WTC11 (cell line): ENCODE results near the gene SFMBT1. TPM values are rescaled to one million over a fixed set of nuclear protein-coding genes. Genes with fewer than 3 reads are reported as not detected.

Experiments used
- ATAC-seq: fragments of 200-7000 bp; cut with Tn5 transposase; 2 replicates; pipeline ENCODE4 v1.10.0; 2021; ENCODE audit warnings: mild to moderate bottlenecking, moderate library complexity
- CTCF ChIA-PET: fragments of 300-600 bp; sonication (Branson Sonifier 250); formaldehyde crosslinking; loops from one replicate; lab custom pipeline; 2021; ENCODE audit warnings: antibody characterized with exemption; lab: Charles Lee
- POLR2A ChIA-PET: fragments of 350-600 bp; sonication (Branson Sonifier 250); formaldehyde crosslinking; loops from one replicate; lab custom pipeline; 2021; ENCODE audit warnings: antibody characterized with exemption; lab: Charles Lee
- DNase-seq: peaks from one replicate; pipeline ENCODE4 v3.0.0; 2021; ENCODE audit warnings: low spot score
- H3K27ac Mint-ChIP-seq: 2 replicates; pipeline ENCODE4 v1.8.0; 2021; ENCODE audit warnings: mixed read lengths
- H3K27me3 Mint-ChIP-seq: 2 replicates; pipeline ENCODE4 v1.8.0; 2021; ENCODE audit warnings: low read depth, mild to moderate bottlenecking, moderate library complexity, mixed read lengths
- H3K36me3 Mint-ChIP-seq: 2 replicates; pipeline ENCODE4 v1.8.0; 2021; ENCODE audit warnings: mixed read lengths
- H3K4me1 Mint-ChIP-seq: 2 replicates; pipeline ENCODE4 v1.8.0; 2022; ENCODE audit warnings: mixed read lengths
- H3K4me3 Mint-ChIP-seq: 2 replicates; pipeline ENCODE4 v1.8.0; 2021; ENCODE audit warnings: mild to moderate bottlenecking, moderate library complexity, mixed read lengths
- H3K9me3 Mint-ChIP-seq: 2 replicates; pipeline ENCODE4 v1.8.0; 2021; ENCODE audit warnings: mixed read lengths
- FOXJ3 ChIP-seq: sonication (generic); formaldehyde crosslinking; IDR thresholded peaks from 2 replicates; pipeline ENCODE4 v1.9.0; 2021; ENCODE audit warnings: missing genetic modification reagents, mild to moderate bottlenecking, borderline replicate concordance
- GTF2I ChIP-seq: fragments of 250-450 bp; sonication (Bioruptor Pico); conservative IDR thresholded peaks from 2 replicates; pipeline ENCODE4 v1.4.0; 2021; ENCODE audit warnings: mild to moderate bottlenecking
- HMGA2 ChIP-seq: fragments of 250-450 bp; sonication (Bioruptor Pico); IDR thresholded peaks from 2 replicates; pipeline ENCODE4 v1.4.0; 2021; ENCODE audit warnings: mild to moderate bottlenecking, moderate library complexity
- MXD4 ChIP-seq: fragments of 250-450 bp; sonication (Bioruptor Pico); IDR thresholded peaks from 2 replicates; pipeline ENCODE4 v1.8.0; 2021; ENCODE audit warnings: mild to moderate bottlenecking, moderate library complexity, borderline replicate concordance
- NFYB ChIP-seq: sonication (generic); formaldehyde crosslinking; conservative IDR thresholded peaks from 2 replicates; pipeline ENCODE4 v1.8.0; 2022; ENCODE audit warnings: low read depth, missing genetic modification reagents
- PREB ChIP-seq: sonication (generic); formaldehyde crosslinking; IDR thresholded peaks from 2 replicates; pipeline ENCODE4 v1.8.1; 2022; ENCODE audit warnings: mild to moderate bottlenecking, missing genetic modification reagents, moderate library complexity, borderline replicate concordance
- RELA ChIP-seq: sonication (generic); formaldehyde crosslinking; IDR thresholded peaks from 2 replicates; pipeline ENCODE4 v1.8.1; 2022; ENCODE audit warnings: missing genetic modification reagents, mild to moderate bottlenecking, borderline replicate concordance
- RORB ChIP-seq: fragments of 250-450 bp; sonication (Bioruptor Pico); IDR thresholded peaks from 2 replicates; pipeline ENCODE4 v1.9.0; 2021; ENCODE audit warnings: mild to moderate bottlenecking
- SMAD4 ChIP-seq: sonication (generic); formaldehyde crosslinking; IDR thresholded peaks from 2 replicates; pipeline ENCODE4 v1.8.0; 2022; ENCODE audit warnings: mild to moderate bottlenecking, missing genetic modification reagents
- SOX15 ChIP-seq: fragments of 250-450 bp; sonication (Bioruptor Pico); IDR thresholded peaks from 2 replicates; pipeline ENCODE4 v1.9.0; 2021; ENCODE audit warnings: mild to moderate bottlenecking
- ZNF512 ChIP-seq: sonication (generic); formaldehyde crosslinking; IDR thresholded peaks from 2 replicates; pipeline ENCODE4 v1.8.1; 2022; ENCODE audit warnings: missing genetic modification reagents, borderline replicate concordance
- ZNF671 ChIP-seq: fragments of 250-450 bp; sonication (Bioruptor Pico); IDR thresholded peaks from 2 replicates; pipeline ENCODE4 v1.8.0; 2021; ENCODE audit warnings: mild to moderate bottlenecking
- total RNA-seq: library from RNA; stranded (reverse); gene quantifications from 3 replicates; pipeline ENCODE4 v1.2.3, GENCODE V29; 2021
- TF ChIP-seq, protein P1 (sequence below): sonication (generic); formaldehyde crosslinking; IDR thresholded peaks from 2 replicates; pipeline ENCODE4 v1.8.1; 2023; ENCODE audit warnings: mild to moderate bottlenecking, moderate library complexity, missing genetic modification reagents
- TF ChIP-seq, protein P2 (sequence below): fragments of 250-450 bp; sonication (Bioruptor Pico); IDR thresholded peaks from 2 replicates; pipeline ENCODE4 v1.9.0; 2021; ENCODE audit warnings: mild to moderate bottlenecking, borderline replicate concordance
- TF ChIP-seq, protein P3 (sequence below): sonication (generic); formaldehyde crosslinking; IDR thresholded peaks from 2 replicates; pipeline ENCODE4 v1.8.1; 2022; ENCODE audit warnings: mild to moderate bottlenecking, moderate library complexity, missing genetic modification reagents

The SFMBT1 gene
- total RNA-seq, 1 experiment from 2014 or later: 20.9 TPM

- Mint-ChIP-seq H3K36me3 (peaks cover 2% of the 10 kb centered on the region), H3K4me3 (no peak overlapping the region), H3K4me1 (peaks cover 14% of the 10 kb centered on the region), H3K9me3 (peaks cover under 1% of the 10 kb centered on the region; the same call in 1 of the 2 replicates), H3K27ac (no peak overlapping the region), H3K27me3 (no peaks in the 10 kb centered on the region)
- ChIA-PET POLR2A (no interaction called here), CTCF (interaction anchor here (0.6 to 2.6 kb wide), 20 partner anchors 10 to 231 kb away, joined by 3 to 19 read pairs (median 4); partner anchors contain the start of gene STIMATE)
- ATAC-seq (no peak), DNase-seq (no peak)
- no peak for TF ChIP-seq SMAD4 (CRISPR knock-in tag)
- TF ChIP-seq ZNF512 (CRISPR knock-in tag): no peak
- TF ChIP-seq RELA (CRISPR knock-in tag): no peak
- TF ChIP-seq, protein P1, sequence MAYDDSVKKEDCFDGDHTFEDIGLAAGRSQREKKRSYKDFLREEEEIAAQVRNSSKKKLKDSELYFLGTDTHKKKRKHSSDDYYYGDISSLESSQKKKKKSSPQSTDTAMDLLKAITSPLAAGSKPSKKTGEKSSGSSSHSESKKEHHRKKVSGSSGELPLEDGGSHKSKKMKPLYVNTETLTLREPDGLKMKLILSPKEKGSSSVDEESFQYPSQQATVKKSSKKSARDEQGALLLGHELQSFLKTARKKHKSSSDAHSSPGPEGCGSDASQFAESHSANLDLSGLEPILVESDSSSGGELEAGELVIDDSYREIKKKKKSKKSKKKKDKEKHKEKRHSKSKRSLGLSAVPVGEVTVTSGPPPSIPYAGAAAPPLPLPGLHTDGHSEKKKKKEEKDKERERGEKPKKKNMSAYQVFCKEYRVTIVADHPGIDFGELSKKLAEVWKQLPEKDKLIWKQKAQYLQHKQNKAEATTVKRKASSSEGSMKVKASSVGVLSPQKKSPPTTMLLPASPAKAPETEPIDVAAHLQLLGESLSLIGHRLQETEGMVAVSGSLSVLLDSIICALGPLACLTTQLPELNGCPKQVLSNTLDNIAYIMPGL (CRISPR knock-in tag): no peak
- TF ChIP-seq, protein P2, sequence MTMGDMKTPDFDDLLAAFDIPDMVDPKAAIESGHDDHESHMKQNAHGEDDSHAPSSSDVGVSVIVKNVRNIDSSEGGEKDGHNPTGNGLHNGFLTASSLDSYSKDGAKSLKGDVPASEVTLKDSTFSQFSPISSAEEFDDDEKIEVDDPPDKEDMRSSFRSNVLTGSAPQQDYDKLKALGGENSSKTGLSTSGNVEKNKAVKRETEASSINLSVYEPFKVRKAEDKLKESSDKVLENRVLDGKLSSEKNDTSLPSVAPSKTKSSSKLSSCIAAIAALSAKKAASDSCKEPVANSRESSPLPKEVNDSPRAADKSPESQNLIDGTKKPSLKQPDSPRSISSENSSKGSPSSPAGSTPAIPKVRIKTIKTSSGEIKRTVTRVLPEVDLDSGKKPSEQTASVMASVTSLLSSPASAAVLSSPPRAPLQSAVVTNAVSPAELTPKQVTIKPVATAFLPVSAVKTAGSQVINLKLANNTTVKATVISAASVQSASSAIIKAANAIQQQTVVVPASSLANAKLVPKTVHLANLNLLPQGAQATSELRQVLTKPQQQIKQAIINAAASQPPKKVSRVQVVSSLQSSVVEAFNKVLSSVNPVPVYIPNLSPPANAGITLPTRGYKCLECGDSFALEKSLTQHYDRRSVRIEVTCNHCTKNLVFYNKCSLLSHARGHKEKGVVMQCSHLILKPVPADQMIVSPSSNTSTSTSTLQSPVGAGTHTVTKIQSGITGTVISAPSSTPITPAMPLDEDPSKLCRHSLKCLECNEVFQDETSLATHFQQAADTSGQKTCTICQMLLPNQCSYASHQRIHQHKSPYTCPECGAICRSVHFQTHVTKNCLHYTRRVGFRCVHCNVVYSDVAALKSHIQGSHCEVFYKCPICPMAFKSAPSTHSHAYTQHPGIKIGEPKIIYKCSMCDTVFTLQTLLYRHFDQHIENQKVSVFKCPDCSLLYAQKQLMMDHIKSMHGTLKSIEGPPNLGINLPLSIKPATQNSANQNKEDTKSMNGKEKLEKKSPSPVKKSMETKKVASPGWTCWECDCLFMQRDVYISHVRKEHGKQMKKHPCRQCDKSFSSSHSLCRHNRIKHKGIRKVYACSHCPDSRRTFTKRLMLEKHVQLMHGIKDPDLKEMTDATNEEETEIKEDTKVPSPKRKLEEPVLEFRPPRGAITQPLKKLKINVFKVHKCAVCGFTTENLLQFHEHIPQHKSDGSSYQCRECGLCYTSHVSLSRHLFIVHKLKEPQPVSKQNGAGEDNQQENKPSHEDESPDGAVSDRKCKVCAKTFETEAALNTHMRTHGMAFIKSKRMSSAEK (CRISPR knock-in tag): no peak
- TF ChIP-seq PREB (CRISPR knock-in tag): no peak
- no peak for TF ChIP-seq ZNF671 (CRISPR knock-in tag)
Observed at GRCh38 chr3:52879581-52879980, 166.3 kb downstream of the SFMBT1 start.

DNA sequence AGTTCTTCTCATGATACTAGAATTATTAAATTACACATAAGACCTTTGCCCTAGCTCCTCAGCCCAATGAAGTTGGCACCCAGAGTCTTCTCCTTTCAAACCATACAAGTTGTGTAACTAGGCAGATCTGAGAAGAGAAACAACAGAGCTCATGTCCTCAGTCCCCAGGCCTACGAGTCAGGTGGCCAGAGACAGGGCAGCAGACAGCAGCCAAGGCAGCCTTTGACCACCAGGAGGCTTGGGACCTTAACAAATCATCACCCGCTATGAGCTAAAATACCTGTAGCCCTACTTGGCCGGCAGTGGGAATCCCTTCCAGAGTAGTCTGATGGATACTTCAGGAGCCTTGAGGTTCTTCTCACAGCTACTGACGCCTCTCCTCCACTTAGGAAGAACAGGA, 166.8 kb downstream of the SFMBT1 start:
- no peak for DNase-seq
- POLR2A ChIA-PET: no interaction called here
- Mint-ChIP-seq H3K36me3 (no peaks in the 10 kb centered on the region), H3K27ac (no peak overlapping the region), H3K4me3 (no peak overlapping the region), H3K4me1 (peaks cover 18% of the 10 kb centered on the region), H3K9me3 (no peaks in the 10 kb centered on the region), H3K27me3 (no peaks in the 10 kb centered on the region)
- no peak for TF ChIP-seq NFYB
- TF ChIP-seq RORB: no peak
- no peak for TF ChIP-seq GTF2I
- ATAC-seq: peak; percentile 53; the same call in 1 of the 2 replicates
- CTCF ChIA-PET: interaction anchor here (0.6 to 2.6 kb wide), 20 partner anchors 10 to 231 kb away, joined by 3 to 19 read pairs (median 4); partner anchors contain the start of gene STIMATE

- no peaks in the 10 kb centered on the region for H3K27me3 Mint-ChIP-seq
- no peaks in the 10 kb centered on the region for H3K9me3 Mint-ChIP-seq
- H3K36me3 Mint-ChIP-seq: no peaks in the 10 kb centered on the region
- DNase-seq: no peak
- no peak for ATAC-seq
- no peak overlapping the region for H3K4me3 Mint-ChIP-seq
- CTCF ChIA-PET: no interaction called here
- POLR2A ChIA-PET: interaction anchor here (1.1 kb wide), 1 partner anchor 20 kb away, joined by 3 read pairs; the partner anchor contains the start of gene STIMATE
- TF ChIP-seq SMAD4 (CRISPR knock-in tag): no peak
- TF ChIP-seq, protein P3, sequence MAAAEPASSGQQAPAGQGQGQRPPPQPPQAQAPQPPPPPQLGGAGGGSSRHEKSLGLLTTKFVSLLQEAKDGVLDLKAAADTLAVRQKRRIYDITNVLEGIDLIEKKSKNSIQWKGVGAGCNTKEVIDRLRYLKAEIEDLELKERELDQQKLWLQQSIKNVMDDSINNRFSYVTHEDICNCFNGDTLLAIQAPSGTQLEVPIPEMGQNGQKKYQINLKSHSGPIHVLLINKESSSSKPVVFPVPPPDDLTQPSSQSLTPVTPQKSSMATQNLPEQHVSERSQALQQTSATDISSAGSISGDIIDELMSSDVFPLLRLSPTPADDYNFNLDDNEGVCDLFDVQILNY: no peak
- no peak for TF ChIP-seq RORB
- no peak for TF ChIP-seq FOXJ3
- TF ChIP-seq SOX15 (CRISPR knock-in tag): no peak
- TF ChIP-seq HMGA2 (CRISPR knock-in tag): no peak
- no peak for TF ChIP-seq MXD4 (CRISPR knock-in tag)
- H3K27ac Mint-ChIP-seq: no peak overlapping the region
- peaks cover 27% of the 10 kb centered on the region for H3K4me1 Mint-ChIP-seq
Observed at GRCh38 chr3:52877085-52877484, 168.8 kb downstream of the SFMBT1 start.
